NCI-H1417 (cell line): ENCODE measurements around the gene LETM1.

Experiments
- DNase-seq, 3 experiments: peaks; one replicate each; lab custom pipeline; 2025; lab: John Stamatoyannopoulos, UW

The LETM1 gene

GRCh38 chr4:1762264-1763010 lies 93.5 kb downstream of the LETM1 start:
- no peak for DNase-seq
